ENCODE measurements around the gene U2AF2.

Gene U2AF2

GRCh38 chr19:55694241-55694655 is 39.4 kb downstream of the U2AF2 start:
- TF ChIP-seq, protein P1, sequence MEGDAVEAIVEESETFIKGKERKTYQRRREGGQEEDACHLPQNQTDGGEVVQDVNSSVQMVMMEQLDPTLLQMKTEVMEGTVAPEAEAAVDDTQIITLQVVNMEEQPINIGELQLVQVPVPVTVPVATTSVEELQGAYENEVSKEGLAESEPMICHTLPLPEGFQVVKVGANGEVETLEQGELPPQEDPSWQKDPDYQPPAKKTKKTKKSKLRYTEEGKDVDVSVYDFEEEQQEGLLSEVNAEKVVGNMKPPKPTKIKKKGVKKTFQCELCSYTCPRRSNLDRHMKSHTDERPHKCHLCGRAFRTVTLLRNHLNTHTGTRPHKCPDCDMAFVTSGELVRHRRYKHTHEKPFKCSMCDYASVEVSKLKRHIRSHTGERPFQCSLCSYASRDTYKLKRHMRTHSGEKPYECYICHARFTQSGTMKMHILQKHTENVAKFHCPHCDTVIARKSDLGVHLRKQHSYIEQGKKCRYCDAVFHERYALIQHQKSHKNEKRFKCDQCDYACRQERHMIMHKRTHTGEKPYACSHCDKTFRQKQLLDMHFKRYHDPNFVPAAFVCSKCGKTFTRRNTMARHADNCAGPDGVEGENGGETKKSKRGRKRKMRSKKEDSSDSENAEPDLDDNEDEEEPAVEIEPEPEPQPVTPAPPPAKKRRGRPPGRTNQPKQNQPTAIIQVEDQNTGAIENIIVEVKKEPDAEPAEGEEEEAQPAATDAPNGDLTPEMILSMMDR (IDR thresholded peaks at IDR 0.05): no peak

- TF ChIP-seq, protein P1 (IDR thresholded peaks at IDR 0.05): no peak
These were observed 40.0 kb downstream of the U2AF2 start for GRCh38 chr19:55694656-55695491.

DNA sequence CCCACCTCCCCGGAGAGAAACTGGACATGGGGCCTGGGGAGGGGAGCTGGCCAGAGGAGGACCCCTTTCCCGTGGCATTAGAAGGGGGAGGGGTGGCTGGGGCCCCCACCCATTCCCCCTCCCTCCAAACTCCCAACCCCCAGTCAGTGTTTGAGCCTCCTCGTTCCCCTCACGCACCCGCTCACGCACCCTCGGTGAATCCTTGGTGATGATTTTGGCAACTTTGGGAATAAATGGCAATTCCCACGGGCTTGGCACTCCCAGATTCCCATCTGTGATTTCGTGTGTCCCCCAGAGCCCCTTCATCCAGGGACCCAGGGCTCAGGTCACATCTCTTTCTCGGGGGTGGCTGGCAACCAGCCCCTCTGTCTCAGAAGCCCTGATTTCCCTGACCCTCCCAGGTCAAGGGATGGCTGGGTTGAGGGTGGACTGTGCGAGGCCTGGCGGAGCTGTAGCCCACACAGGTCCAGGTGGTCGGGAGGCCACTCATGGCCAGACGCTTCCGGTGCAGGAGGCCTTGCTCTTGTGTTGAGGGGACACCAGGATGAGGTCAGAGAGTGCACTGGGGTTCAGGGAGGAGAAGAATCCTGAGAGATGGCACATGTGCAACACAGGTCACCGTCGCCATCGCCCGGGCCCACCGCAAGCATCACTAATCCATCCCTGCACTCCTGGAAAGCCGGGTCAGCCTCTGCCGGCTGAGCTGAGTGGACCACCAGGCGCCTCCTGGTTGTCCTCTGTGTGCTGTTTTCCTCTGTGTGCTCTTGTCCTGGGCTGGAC is 40.9 kb downstream of the U2AF2 start:
- TF ChIP-seq, protein P1 (IDR thresholded peaks at IDR 0.05): no peak

DNA sequence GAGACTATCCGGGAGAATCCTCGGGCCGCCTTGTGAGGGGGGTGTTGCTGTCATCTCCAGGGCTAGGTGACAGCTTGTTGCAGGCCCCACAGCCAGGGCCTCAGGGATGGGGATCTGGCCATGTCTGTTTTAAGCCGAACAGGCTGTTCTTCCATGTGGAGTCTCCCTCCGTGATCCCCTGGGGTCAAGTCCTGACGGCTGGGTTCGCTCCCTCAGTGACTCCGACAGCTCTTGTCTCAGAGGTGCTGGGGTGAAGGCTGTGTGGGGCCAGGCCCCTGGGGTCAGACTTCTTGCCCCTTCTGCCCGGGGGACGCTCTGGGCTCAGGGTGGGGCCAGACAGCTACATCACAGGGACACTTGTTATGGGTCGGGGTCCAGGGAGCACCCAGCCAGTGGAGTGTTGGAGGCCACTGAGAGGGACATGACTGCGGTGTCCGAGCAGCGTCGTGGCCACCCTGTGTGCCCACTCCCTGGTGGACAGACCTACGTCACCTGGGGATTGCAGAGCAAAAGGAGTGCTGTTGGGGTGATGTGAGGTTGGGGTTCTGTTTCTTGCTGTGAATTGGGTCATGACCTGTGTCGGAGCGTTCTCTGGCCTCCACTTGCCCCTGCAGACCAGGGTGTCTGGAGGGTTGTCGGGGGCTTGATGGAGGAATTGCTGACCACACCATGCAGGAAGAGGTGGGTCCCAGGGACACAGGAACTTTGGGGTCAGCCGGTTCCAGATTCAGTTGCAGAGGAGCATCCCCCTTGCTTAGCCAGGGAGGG is 41.6 kb downstream of the U2AF2 start:
- TF ChIP-seq, protein P1 (IDR thresholded peaks at IDR 0.05): no peak

DNA sequence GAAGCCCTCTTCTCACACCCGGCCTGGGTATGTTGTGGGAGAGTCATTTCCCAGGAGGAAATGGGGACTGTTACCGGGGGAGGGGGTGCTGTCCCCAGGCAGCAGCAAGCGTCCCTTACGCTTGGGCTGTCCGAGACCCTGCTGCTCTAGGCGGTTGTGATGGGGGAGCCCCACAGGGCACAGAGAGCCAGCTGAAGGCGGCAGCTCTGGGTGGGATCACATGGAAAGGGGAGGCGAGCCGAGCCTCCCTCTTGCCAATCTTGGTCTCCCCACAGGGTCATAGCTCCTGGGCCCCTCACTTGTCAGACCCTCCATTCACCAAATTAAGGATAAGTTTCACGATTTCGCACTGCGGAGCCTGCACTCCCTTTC is 42.2 kb downstream of the U2AF2 start:
- TF ChIP-seq, protein P1 (IDR thresholded peaks at IDR 0.05): no peak

DNA sequence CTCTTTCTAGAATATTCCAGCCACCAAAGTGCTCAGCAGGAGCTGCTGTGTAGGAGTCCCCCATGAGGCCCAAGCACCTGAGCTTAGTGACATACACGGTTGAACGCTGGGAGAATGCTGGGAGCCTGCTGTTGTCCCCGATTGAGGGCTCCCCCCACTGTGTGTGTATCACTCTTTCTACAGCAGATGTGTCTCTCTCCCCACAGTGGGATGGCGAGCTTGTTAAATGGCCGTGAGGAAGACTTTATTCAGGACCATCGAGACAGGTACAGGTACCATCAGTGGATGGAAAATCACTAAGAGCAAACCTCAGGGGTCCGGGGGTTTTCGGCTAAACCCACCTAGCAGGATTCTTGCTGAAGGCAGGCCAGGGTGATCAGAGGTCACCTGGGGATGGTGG is 42.9 kb downstream of the U2AF2 start:
- TF ChIP-seq, protein P1 (IDR thresholded peaks at IDR 0.05): no peak

- TF ChIP-seq, protein P1 (IDR thresholded peaks at IDR 0.05): no peak
These were observed 43.4 kb downstream of the U2AF2 start for GRCh38 chr19:55698256-55698655.
